T follicular helper cell (primary cell): ENCODE results near the gene SIGLEC6.

Experiments used
- DNase-seq: peaks from one replicate; pipeline ENCODE4 v3.0.0-alpha.2; 2020; ENCODE audit warnings: low read depth

SIGLEC6 gene

DNA sequence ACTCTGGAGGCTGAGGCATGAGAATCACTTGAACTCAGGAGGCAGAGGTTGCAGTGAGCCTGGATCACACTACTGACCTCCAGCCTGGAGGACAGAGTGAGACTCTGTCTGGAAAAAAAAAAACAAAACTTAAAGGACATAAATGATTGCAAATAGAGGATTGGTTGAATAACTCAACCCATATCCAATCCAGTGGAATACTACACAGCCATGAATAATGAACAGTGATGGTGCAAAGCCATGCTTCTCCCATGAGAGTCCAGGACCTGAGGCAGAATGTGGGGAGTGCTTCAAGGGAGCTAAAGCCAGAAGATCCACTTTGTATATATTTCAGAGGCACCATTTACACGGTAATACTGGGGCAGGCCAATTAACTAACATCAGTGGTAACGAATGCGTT, 55.3 kb downstream of the SIGLEC6 start:
- no peak for DNase-seq

DNA sequence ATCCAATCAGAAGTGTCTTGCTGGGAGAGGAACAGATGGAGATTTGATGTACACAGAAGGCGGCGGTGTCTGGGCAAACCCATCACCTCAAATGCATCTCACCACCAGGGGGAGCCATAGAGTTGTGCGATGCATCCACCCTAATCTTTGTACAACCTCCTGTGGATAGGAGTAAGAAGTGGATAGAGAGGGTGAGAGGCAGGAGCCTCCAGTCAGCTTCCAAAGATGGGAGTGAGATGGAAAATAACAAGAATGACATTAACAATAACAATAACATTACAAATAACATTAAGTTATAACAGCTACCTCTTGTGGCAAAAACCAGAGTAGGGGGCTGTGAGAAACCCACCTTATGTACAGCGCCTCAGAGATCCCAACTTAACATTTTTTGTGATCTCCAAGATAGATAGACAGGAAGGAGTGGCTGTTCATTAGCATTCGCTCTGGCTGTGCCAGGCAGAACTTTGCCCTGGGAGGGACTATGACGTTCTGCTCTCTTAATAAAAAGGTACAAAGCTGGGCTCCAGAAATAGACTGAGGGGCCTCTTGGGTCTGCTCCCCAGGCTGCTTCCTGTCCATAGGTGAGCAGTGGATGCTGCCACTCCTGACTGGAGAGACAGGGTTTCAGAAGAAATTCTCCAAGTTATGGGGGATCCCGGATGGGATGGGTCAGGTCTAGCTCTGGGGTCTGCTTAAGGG, 58.3 kb downstream of the SIGLEC6 start:
- peak; percentile 59 for DNase-seq

DNA sequence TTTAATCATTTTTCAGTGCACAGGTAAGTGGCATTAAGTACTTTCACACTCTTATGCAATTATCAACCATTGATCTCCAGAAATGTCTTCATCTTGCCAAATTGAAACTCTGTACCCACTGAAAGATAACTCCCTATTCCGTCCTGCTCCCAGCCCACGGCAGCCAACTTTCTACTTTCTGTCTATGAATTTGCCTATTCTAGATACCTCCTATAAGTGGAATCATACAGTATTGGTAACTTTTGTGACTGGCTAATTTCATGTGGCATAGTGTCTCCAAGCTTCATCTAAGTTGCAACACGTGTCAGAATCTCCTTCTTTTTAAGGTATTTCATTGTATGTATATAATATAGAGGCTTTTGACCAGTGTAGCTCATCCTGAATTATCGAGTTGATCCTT, 58.9 kb downstream of the SIGLEC6 start:
- DNase-seq = no peak

DNA sequence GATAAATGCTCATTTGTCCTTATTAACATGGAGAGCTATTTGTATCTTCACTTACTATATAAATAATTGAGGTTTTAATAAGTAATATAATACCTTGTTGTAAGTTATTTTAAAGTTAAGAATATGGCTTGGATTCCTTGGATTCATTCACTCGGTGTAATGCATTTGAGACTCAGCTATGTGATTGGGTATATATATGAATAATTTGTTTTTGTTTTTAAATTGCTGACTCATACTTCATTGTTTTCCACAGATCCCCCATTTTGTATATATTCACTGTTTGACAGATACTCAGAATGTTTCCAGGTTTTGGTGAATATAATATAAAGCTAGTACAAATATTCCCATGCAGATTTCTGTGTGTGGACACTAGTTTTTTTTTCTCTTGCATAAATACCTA, 59.9 kb downstream of the SIGLEC6 start:
- no peak for DNase-seq

DNA sequence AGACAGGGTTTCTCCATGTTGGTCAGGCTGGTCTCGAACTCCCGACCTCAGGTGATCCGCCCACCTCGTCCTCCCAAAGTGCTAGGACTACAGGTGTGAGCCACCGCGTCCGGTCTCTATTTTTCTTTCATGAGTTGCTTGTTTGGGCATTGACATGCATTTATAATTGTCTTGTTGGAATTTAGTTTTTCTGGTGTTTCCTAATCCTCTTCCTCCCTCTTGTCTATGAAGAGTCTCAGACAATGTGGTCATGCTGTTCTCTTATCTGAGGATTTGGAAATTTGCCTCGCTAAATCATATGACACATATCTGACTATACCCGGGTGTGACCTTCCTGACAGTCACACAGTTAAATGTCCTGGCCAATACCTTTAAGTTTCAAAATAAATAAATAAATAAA, 60.5 kb downstream of the SIGLEC6 start:
- DNase-seq = no peak

DNA sequence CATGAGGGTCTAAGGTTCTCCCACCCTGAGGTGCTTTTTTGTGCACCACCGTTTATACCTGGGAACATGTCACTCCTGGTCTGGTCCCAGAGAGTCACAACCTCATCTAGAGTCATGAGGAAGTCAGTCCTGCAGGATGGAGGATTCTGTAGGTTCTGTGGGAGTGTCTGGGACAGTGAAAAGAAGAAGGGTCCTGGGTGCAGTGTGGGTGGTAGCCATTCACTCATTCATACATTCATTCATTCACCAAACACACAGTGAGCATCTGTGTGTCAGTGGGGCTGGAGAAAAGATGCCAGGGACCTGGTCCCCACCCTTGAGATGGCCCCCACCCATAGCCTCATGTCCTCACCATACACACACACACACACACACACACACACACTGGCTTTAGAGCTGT, 61.8 kb downstream of the SIGLEC6 start:
- DNase-seq = no peak

DNA sequence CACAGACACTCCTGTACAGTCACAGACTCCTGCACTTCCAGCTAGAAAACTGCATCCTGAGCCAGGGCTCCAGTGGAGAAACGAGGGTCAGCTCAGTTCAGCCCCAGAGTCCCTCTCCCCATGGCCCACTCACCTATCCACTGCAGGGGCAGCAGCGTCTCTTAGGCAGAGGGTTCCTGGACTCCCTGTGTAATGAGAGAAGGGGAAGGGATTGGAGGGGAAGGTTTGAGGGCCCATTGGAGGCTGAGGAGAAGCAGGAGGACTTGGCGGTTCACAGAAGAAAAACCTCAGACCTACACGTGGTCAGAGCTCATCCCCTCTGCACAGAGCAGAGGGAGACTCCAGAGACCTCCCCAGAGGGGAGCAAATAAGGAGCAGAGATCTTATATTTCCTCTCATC, 62.3 kb downstream of the SIGLEC6 start:
- no peak for DNase-seq

DNA sequence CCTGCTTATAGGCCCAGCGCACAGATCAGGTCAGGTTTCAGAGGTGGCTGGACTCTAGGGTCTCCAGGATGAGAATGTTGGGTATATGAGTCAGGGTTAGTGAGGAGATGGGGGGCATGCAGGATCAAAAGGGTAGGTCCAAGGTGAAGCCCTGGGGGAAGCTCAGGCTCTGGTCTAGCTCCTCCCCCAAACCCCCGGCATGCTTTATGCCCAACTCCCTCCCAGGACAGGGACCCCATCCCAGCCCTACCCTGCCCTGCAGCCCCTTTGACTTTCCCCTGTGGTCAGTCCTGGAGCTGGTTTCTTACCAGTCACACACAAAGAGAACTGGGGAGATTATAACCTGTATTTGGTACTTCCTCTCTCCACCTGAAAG, 62.9 kb downstream of the SIGLEC6 start:
- DNase-seq = no peak

DNA sequence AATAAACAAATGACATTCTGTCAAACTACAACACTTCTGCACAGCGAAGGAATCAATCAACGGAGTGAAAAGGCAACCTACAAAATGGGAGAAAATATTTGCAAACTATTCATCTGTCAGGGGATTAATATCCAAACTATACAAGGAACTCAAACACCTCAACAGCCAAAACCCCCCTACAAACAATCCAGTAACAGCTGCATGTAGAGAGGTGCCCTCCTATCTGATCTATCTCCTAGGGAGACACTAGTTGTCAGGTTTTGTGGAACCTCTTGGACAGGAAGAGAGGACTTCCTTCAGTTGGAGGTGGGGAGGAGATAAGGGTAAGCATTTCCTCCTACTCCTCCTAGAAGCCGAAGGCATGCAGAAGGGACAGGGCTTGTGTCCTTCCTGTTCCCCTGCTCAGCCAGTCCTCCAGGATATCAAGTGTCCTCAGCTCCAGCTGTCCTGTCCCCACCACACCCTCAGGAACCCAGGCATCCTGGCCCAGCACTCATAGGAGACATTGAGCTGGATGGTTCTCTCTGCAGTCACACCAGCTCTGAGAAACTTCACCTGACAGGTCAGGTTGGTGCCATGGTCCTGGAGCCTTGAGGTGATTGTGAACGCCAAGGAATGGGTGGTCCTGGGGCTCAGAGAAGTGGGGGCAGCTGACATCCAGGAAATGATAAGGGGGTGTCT, 63.5 kb downstream of the SIGLEC6 start:
- no peak for DNase-seq
